HG03432 (cell line): ENCODE results near the gene PTPN18.
A peak's percentile ranks its signal among the peaks of the same experiment; 100 is the strongest.

Experiments used
- ATAC-seq: cut with Tn5 transposase; IDR thresholded peaks from one replicate; pipeline ENCODE4 v1.9.1; 2021; ENCODE audit warnings: mild to moderate bottlenecking, moderate library complexity; ENCODE audit not compliant: unreplicated experiment

PTPN18 gene

GRCh38 chr2:130363479-130363878 lies 7.6 kb downstream of the PTPN18 start:
- no peak for ATAC-seq

- ATAC-seq: no peak
These were observed 9.2 kb downstream of the PTPN18 start for GRCh38 chr2:130365075-130365474.

- ATAC-seq: no peak
These were observed 10.1 kb downstream of the PTPN18 start for GRCh38 chr2:130365963-130366362.

- no peak for ATAC-seq
These were observed 10.9 kb downstream of the PTPN18 start for GRCh38 chr2:130366720-130367119.

GRCh38 chr2:130368786-130369185 lies 12.9 kb downstream of the PTPN18 start:
- no peak for ATAC-seq

- ATAC-seq: no peak
These were observed 13.6 kb downstream of the PTPN18 start for GRCh38 chr2:130369311-130369964.

GRCh38 chr2:130369965-130370341 lies 14.1 kb downstream of the PTPN18 start:
- ATAC-seq: no peak

GRCh38 chr2:130370490-130370889 lies 14.6 kb downstream of the PTPN18 start:
- no peak for ATAC-seq

- peak; percentile 32 for ATAC-seq
These were observed 15.8 kb downstream of the PTPN18 start for GRCh38 chr2:130371723-130372054.

GRCh38 chr2:130372055-130372832 lies 16.4 kb downstream of the PTPN18 start:
- ATAC-seq: peak; percentile 79

GRCh38 chr2:130372833-130373807 lies 17.3 kb downstream of the PTPN18 start:
- peak; percentile 2 for ATAC-seq

- ATAC-seq: no peak
These were observed 18.0 kb downstream of the PTPN18 start for GRCh38 chr2:130373808-130374365.

GRCh38 chr2:130374587-130375290 lies 18.9 kb downstream of the PTPN18 start:
- ATAC-seq: no peak

GRCh38 chr2:130375291-130376266 lies 19.7 kb downstream of the PTPN18 start:
- no peak for ATAC-seq

GRCh38 chr2:130376433-130377293 lies 20.8 kb downstream of the PTPN18 start:
- peak; percentile 58 for ATAC-seq

- no peak for ATAC-seq
These were observed 21.6 kb downstream of the PTPN18 start for GRCh38 chr2:130377491-130377890.

GRCh38 chr2:130378206-130378897 lies 22.5 kb downstream of the PTPN18 start:
- no peak for ATAC-seq

GRCh38 chr2:130378898-130379214 lies 23.0 kb downstream of the PTPN18 start:
- ATAC-seq: no peak
